Karpas-422 (cell line): ENCODE results near the gene UBE2L6. TPM values are rescaled to one million over a fixed set of nuclear protein-coding genes. Genes with fewer than 3 reads are reported as not detected.

Experiments used
- DNase-seq: peaks from one replicate; pipeline ENCODE4 v3.0.0-alpha.2; 2015
- H2AFZ ChIP-seq: fragments of 200-600 bp; sonication (generic); 2 replicates; pipeline ENCODE4 v1.6.1; 2014; ENCODE audit warnings: antibody characterized with exemption, low read length, mixed read lengths
- H3K27ac ChIP-seq: fragments of 200-600 bp; sonication (generic); 2 replicates; pipeline ENCODE4 v1.5.1; 2014; ENCODE audit warnings: mild to moderate bottlenecking, low read length, moderate library complexity
- H3K27me3 ChIP-seq: fragments of 200-600 bp; sonication (generic); 2 replicates; pipeline ENCODE4 v1.6.1; 2014; ENCODE audit warnings: low read length, mixed read lengths
- H3K36me3 ChIP-seq: fragments of 200-600 bp; sonication (generic); 2 replicates; pipeline ENCODE4 v1.6.1; 2014; ENCODE audit warnings: low read length, mixed read lengths; ENCODE audit not compliant: insufficient read depth
- H3K4me1 ChIP-seq: fragments of 200-600 bp; sonication (generic); 2 replicates; pipeline ENCODE4 v1.6.1; 2014; ENCODE audit warnings: mild to moderate bottlenecking, low read length, mixed read lengths
- H3K4me2 ChIP-seq: fragments of 200-600 bp; sonication (generic); 2 replicates; pipeline ENCODE4 v1.6.1; 2014; ENCODE audit warnings: low read length, low read depth, mild to moderate bottlenecking; ENCODE audit not compliant: poor library complexity, severe bottlenecking
- H3K4me3 ChIP-seq: fragments of 200-600 bp; sonication (generic); 2 replicates; pipeline ENCODE4 v1.5.1; 2014; ENCODE audit warnings: mild to moderate bottlenecking, antibody characterized with exemption, low read length, mixed read lengths
- H3K79me2 ChIP-seq: fragments of 200-600 bp; sonication (generic); 2 replicates; pipeline ENCODE4 v1.6.1; 2014; ENCODE audit warnings: mild to moderate bottlenecking, low read length, mixed read lengths
- H3K9ac ChIP-seq: fragments of 200-600 bp; sonication (generic); 2 replicates; pipeline ENCODE4 v1.6.0; 2014; ENCODE audit warnings: low read length
- H3K9me2 ChIP-seq: fragments of 200-600 bp; sonication (generic), shearing (Covaris generic); replicated peaks from 2 replicates; pipeline ENCODE4 v1.6.0; 2014; ENCODE audit warnings: mild to moderate bottlenecking, low read length, moderate library complexity; ENCODE audit not compliant: insufficient read depth
- H3K9me3 ChIP-seq: fragments of 300-700, 200-600 bp; sonication (generic); 2 replicates; pipeline ENCODE4 v1.6.1; 2014; ENCODE audit warnings: low read length, mixed read lengths
- H4K20me1 ChIP-seq: fragments of 200-600 bp; sonication (generic); 2 replicates; pipeline ENCODE4 v1.6.1; 2014; ENCODE audit warnings: mild to moderate bottlenecking, antibody characterized with exemption, low read length, low read depth; ENCODE audit not compliant: insufficient read depth
- total RNA-seq: library from RNA; depleted of rRNA; stranded (reverse); fragments of >200 nt; shearing (Covaris generic); gene quantifications from 2 replicates; pipeline ENCODE4 v1.2.3, GENCODE V29; 2014; ENCODE audit warnings: low replicate concordance; rRNA removed

UBE2L6 gene
- 123 and 129 TPM in 2 replicates for total RNA-seq

GRCh38 chr11:57567515-57568329, at the start of gene UBE2L6:
TSS of gene UBE2L6 (minus strand) at chr11:57567672. CDS start at chr11:57567611, 61 bp downstream.
- peak within 1 kb of the TSS; percentile 71 for H3K27ac ChIP-seq
- H3K9me3 ChIP-seq, result no peaks in the 10 kb centered on the region
- no peaks in the 10 kb centered on the region for H3K9me2 ChIP-seq
- peaks cover 19% of the 10 kb centered on the region for H3K4me1 ChIP-seq
- H3K9ac ChIP-seq, result peak within 1 kb of the TSS; percentile 98
- H3K36me3 ChIP-seq, result no peaks in the 10 kb centered on the region; the same call in 1 of the 2 replicates
- no peaks in the 10 kb centered on the region for H4K20me1 ChIP-seq
- H3K4me2 ChIP-seq, result peak within 1 kb of the TSS; percentile 93
- DNase-seq, result peak; percentile 95
- peak within 1 kb of the TSS; percentile 100 for H3K4me3 ChIP-seq
- H3K79me2 ChIP-seq, result peaks cover 44% of the 10 kb centered on the region
- H3K27me3 ChIP-seq, result no peaks in the 10 kb centered on the region
- peak within 1 kb of the TSS; percentile 99 for H2AFZ ChIP-seq

- peaks cover 8% of the 10 kb centered on the region for H3K9me3 ChIP-seq
- no peaks in the 10 kb centered on the region for H4K20me1 ChIP-seq
- H3K4me2 ChIP-seq, result no peak overlapping the region
- no peak overlapping the region for H3K9ac ChIP-seq
- no peaks in the 10 kb centered on the region for H3K27me3 ChIP-seq
- H3K4me3 ChIP-seq, result no peak overlapping the region
- no peak overlapping the region for H3K27ac ChIP-seq
- H3K4me1 ChIP-seq, result no peaks in the 10 kb centered on the region
- no peaks in the 10 kb centered on the region for H3K9me2 ChIP-seq
- no peak for DNase-seq
- H3K36me3 ChIP-seq, result no peaks in the 10 kb centered on the region
- H3K79me2 ChIP-seq, result no peaks in the 10 kb centered on the region
- no peak overlapping the region for H2AFZ ChIP-seq
Measured at GRCh38 chr11:57616595-57616994, 49.1 kb upstream of the UBE2L6 start.

GRCh38 chr11:57615308-57615707, 47.8 kb upstream of the UBE2L6 start:
- no peaks in the 10 kb centered on the region for H3K4me1 ChIP-seq
- no peak overlapping the region for H3K4me2 ChIP-seq

GRCh38 chr11:57614234-57614772, 46.8 kb upstream of the UBE2L6 start:
- no peak for DNase-seq
- Histone ChIP-seq H3K27ac (no peak overlapping the region), H3K27me3 (no peaks in the 10 kb centered on the region), H3K4me2 (no peak overlapping the region), H3K79me2 (no peaks in the 10 kb centered on the region), H3K9me2 (no peaks in the 10 kb centered on the region), H2AFZ (no peak overlapping the region), H4K20me1 (no peaks in the 10 kb centered on the region), H3K36me3 (no peaks in the 10 kb centered on the region), H3K4me3 (no peak overlapping the region), H3K9me3 (no peaks in the 10 kb centered on the region; the same call in 1 of the 2 replicates), H3K4me1 (no peaks in the 10 kb centered on the region), H3K9ac (no peak overlapping the region)

More at GRCh38 chr11:57615308-57615707, 47.8 kb upstream of the UBE2L6 start:
- Histone ChIP-seq H3K9me3 (peaks cover 6% of the 10 kb centered on the region), H3K27ac (no peak overlapping the region), H3K36me3 (no peaks in the 10 kb centered on the region), H3K79me2 (no peaks in the 10 kb centered on the region), H4K20me1 (no peaks in the 10 kb centered on the region), H3K9me2 (no peaks in the 10 kb centered on the region), H3K9ac (no peak overlapping the region), H2AFZ (no peak overlapping the region), H3K4me3 (no peak overlapping the region), H3K27me3 (no peaks in the 10 kb centered on the region)
- DNase-seq, result no peak

GRCh38 chr11:57610170-57610569, 42.7 kb upstream of the UBE2L6 start:
- Histone ChIP-seq H3K27ac (no peak overlapping the region), H3K79me2 (no peaks in the 10 kb centered on the region), H3K9me3 (no peaks in the 10 kb centered on the region), H2AFZ (no peak overlapping the region), H3K27me3 (no peaks in the 10 kb centered on the region), H3K9ac (no peak overlapping the region), H3K4me1 (no peaks in the 10 kb centered on the region), H4K20me1 (no peaks in the 10 kb centered on the region), H3K4me3 (no peak overlapping the region), H3K36me3 (no peaks in the 10 kb centered on the region), H3K4me2 (no peak overlapping the region), H3K9me2 (no peaks in the 10 kb centered on the region)
- DNase-seq, result no peak

GRCh38 chr11:57605028-57605420, 37.6 kb upstream of the UBE2L6 start:
- Histone ChIP-seq H3K36me3 (no peaks in the 10 kb centered on the region), H3K9ac (no peak overlapping the region), H3K4me2 (no peak overlapping the region), H3K4me1 (no peaks in the 10 kb centered on the region), H3K27ac (no peak overlapping the region), H4K20me1 (no peaks in the 10 kb centered on the region), H3K9me3 (no peaks in the 10 kb centered on the region), H3K9me2 (no peaks in the 10 kb centered on the region), H3K79me2 (no peaks in the 10 kb centered on the region), H3K4me3 (no peak overlapping the region), H2AFZ (no peak overlapping the region), H3K27me3 (no peaks in the 10 kb centered on the region)
- no peak for DNase-seq

GRCh38 chr11:57604296-57605027, 37.0 kb upstream of the UBE2L6 start:
- H3K27ac ChIP-seq, result no peak overlapping the region
- H3K4me1 ChIP-seq, result no peaks in the 10 kb centered on the region
- H3K4me2 ChIP-seq, result no peak overlapping the region
- H3K27me3 ChIP-seq, result no peaks in the 10 kb centered on the region
- no peaks in the 10 kb centered on the region for H3K9me3 ChIP-seq
- no peak overlapping the region for H3K4me3 ChIP-seq
- H3K9me2 ChIP-seq, result no peaks in the 10 kb centered on the region
- no peak overlapping the region for H3K9ac ChIP-seq
- H3K79me2 ChIP-seq, result no peaks in the 10 kb centered on the region
- no peaks in the 10 kb centered on the region for H3K36me3 ChIP-seq
- H4K20me1 ChIP-seq, result no peaks in the 10 kb centered on the region
- no peak for DNase-seq
- no peak overlapping the region for H2AFZ ChIP-seq

- H3K27ac ChIP-seq, result no peak overlapping the region
- H3K4me1 ChIP-seq, result no peaks in the 10 kb centered on the region
- no peaks in the 10 kb centered on the region for H3K9me2 ChIP-seq
- H3K9me3 ChIP-seq, result no peaks in the 10 kb centered on the region
- peak; percentile 46 for DNase-seq
- no peaks in the 10 kb centered on the region for H3K27me3 ChIP-seq
- no peak overlapping the region for H3K9ac ChIP-seq
- no peaks in the 10 kb centered on the region for H4K20me1 ChIP-seq
- no peak overlapping the region for H2AFZ ChIP-seq
- no peak overlapping the region for H3K4me2 ChIP-seq
- H3K4me3 ChIP-seq, result no peak overlapping the region
- no peaks in the 10 kb centered on the region for H3K36me3 ChIP-seq
- H3K79me2 ChIP-seq, result no peaks in the 10 kb centered on the region
Measured at GRCh38 chr11:57601297-57601696, 33.8 kb upstream of the UBE2L6 start.
